Measurements from ENCODE around the gene HEATR9. TPM values are rescaled to one million over a fixed set of nuclear protein-coding genes. Genes with fewer than 3 reads are reported as not detected.

The HEATR9 gene
- total RNA-seq, 1 donor from 2014 or later: not detected

- intact Hi-C loops (cut with DNase I): no loop called here
- DNase-seq: no peak
- no peak for ATAC-seq (ENCODE audit: poor library complexity)
These were observed 27.2 kb upstream of the HEATR9 start for GRCh38 chr17:35895636-35896587.

GRCh38 chr17:35894206-35894605, 25.5 kb upstream of the HEATR9 start:
- DNase-seq (no peak), ATAC-seq (ENCODE audit: poor library complexity) (no peak)
- intact Hi-C loops (cut with DNase I): no loop called here

- ATAC-seq (ENCODE audit: poor library complexity) (no peak), DNase-seq (no peak)
- intact Hi-C loops (cut with DNase I): no loop called here
These were observed 25.1 kb upstream of the HEATR9 start for GRCh38 chr17:35893751-35894150.

- ATAC-seq (ENCODE audit: poor library complexity) (no peak), DNase-seq (no peak)
- intact Hi-C loops (cut with DNase I): no loop called here
These were observed 23.7 kb upstream of the HEATR9 start for GRCh38 chr17:35892091-35893035.

- DNase-seq: no peak
These were observed 22.6 kb upstream of the HEATR9 start for GRCh38 chr17:35891269-35891668.

GRCh38 chr17:35890774-35891155, 22.1 kb upstream of the HEATR9 start:
- ATAC-seq (ENCODE audit: poor library complexity) (peak; percentile 20), DNase-seq (no peak)
- intact Hi-C loops (cut with DNase I): no loop called here

More at GRCh38 chr17:35891269-35891668, 22.6 kb upstream of the HEATR9 start:
- ATAC-seq (ENCODE audit: poor library complexity): no peak
- intact Hi-C loops (cut with DNase I): no loop called here

- intact Hi-C loops (cut with DNase I): no loop called here
- no peak for ATAC-seq (ENCODE audit: poor library complexity)
- DNase-seq: no peak
These were observed 21.4 kb upstream of the HEATR9 start for GRCh38 chr17:35889818-35890773.

- intact Hi-C loops (cut with DNase I): no loop called here
- no peak for ATAC-seq (ENCODE audit: poor library complexity)
These were observed 20.6 kb upstream of the HEATR9 start for GRCh38 chr17:35889241-35889640.

GRCh38 chr17:35879773-35880654, 11.3 kb upstream of the HEATR9 start, which contains the start of gene CCL5:
Gene CCL5 (minus strand): TSS chr17:35880360.
- ATAC-seq (ENCODE audit: poor library complexity) (no peak), DNase-seq (peak; percentile 43)
- intact Hi-C loops (cut with DNase I): no loop called here

More at GRCh38 chr17:35889241-35889640, 20.6 kb upstream of the HEATR9 start:
- DNase-seq: no peak

GRCh38 chr17:35878361-35878760, 9.7 kb upstream of the HEATR9 start:
- intact Hi-C loops (cut with DNase I): no loop called here
- no peak for ATAC-seq (ENCODE audit: poor library complexity)
- no peak for DNase-seq

- intact Hi-C loops (cut with DNase I): no loop called here
- DNase-seq (no peak), ATAC-seq (ENCODE audit: poor library complexity) (no peak)
These were observed 8.8 kb upstream of the HEATR9 start for GRCh38 chr17:35877345-35878029.

- intact Hi-C loops (cut with DNase I): no loop called here
- DNase-seq: no peak
- no peak for ATAC-seq (ENCODE audit: poor library complexity)
These were observed 7.8 kb upstream of the HEATR9 start for GRCh38 chr17:35876534-35876933.

- DNase-seq (no peak), ATAC-seq (ENCODE audit: poor library complexity) (no peak)
- intact Hi-C loops (cut with DNase I): no loop called here
These were observed 7.1 kb upstream of the HEATR9 start for GRCh38 chr17:35875800-35876139.

- ATAC-seq (ENCODE audit: poor library complexity) (no peak), DNase-seq (no peak)
- intact Hi-C loops (cut with DNase I): no loop called here
These were observed 6.5 kb upstream of the HEATR9 start for GRCh38 chr17:35875072-35875799.

- no peak for ATAC-seq (ENCODE audit: poor library complexity)
- intact Hi-C loops (cut with DNase I): no loop called here
- no peak for DNase-seq
These were observed 3.7 kb upstream of the HEATR9 start for GRCh38 chr17:35872196-35872980.

Data from Right ventricle myocardium superior (tissue), 1 donor.